K562 (cell line): Measurements from ENCODE around the gene ST6GALNAC2. TPM values are rescaled to one million over a fixed set of nuclear protein-coding genes. Genes with fewer than 3 reads are reported as not detected.

Experiments
- ADNP ChIP-seq: fragments of 200-800 bp; sonication (Bioruptor generic); IDR thresholded peaks from 2 replicates; pipeline ENCODE4 v1.6.1; 2016; ENCODE audit warnings: missing genetic modification characterization, missing compliant biosample characterization
- CEBPB ChIP-seq: fragments of 450-650 bp; IDR thresholded peaks from 2 replicates; pipeline ENCODE4 v1.6.1; 2016; ENCODE audit warnings: missing genetic modification characterization, missing compliant biosample characterization
- CEBPG ChIP-seq, 3 experiments: fragments of 200-800 bp in 1 of 3; sonication (Bioruptor generic) in 1 of 3; sonication (generic) in 1 of 3; formaldehyde crosslinking in 1 of 3; IDR thresholded peaks in 2 of 3; conservative IDR thresholded peaks in 1 of 3; 2 replicates each; pipeline versions ENCODE4 v1.6.1 to v1.8.0; 2016 to 2022; ENCODE audit warnings: missing compliant biosample characterization in 2 of 3, missing genetic modification characterization in 2 of 3, mild to moderate bottlenecking in 1 of 3, missing genetic modification reagents in 1 of 3
- CREM ChIP-seq: IDR thresholded peaks from 2 replicates; pipeline ENCODE4 v1.6.1; 2014; ENCODE audit warnings: antibody characterized with exemption, low read depth
- DPF2 ChIP-seq: fragments of 450-650 bp; IDR thresholded peaks from 2 replicates; pipeline ENCODE4 v1.6.1; 2016
- FOSL1 ChIP-seq: fragments of 200-800 bp; sonication (Bioruptor generic); conservative IDR thresholded peaks from 2 replicates; pipeline ENCODE4 v1.6.1; 2016; ENCODE audit warnings: missing genetic modification characterization, missing compliant biosample characterization
- FOXM1 ChIP-seq, 2 experiments: fragments of 450-650 bp in 1 of 2; sonication (generic) in 1 of 2; formaldehyde crosslinking in 1 of 2; IDR thresholded peaks; 2 replicates each; pipeline versions ENCODE4 v1.6.1 to v1.9.0; 2017 to 2022; ENCODE audit warnings: low read depth in 2 of 2, mild to moderate bottlenecking in 2 of 2, missing genetic modification reagents in 1 of 2, moderate library complexity in 1 of 2
- NBN ChIP-seq: fragments of 450-650 bp; IDR thresholded peaks from 2 replicates; pipeline ENCODE4 v1.6.1; 2016; ENCODE audit warnings: low read depth, mild to moderate bottlenecking
- POLR3G ChIP-seq: IDR thresholded peaks from 2 replicates; pipeline ENCODE4 v1.6.1; 2011; ENCODE audit not compliant: insufficient read length, insufficient replicate concordance; ENCODE audit errors: extremely low read depth
- RBBP5 ChIP-seq: fragments of 200-600 bp; sonication (generic); IDR thresholded peaks from 2 replicates; pipeline ENCODE4 v1.6.1; 2012; ENCODE audit warnings: borderline replicate concordance, mild to moderate bottlenecking, low read length, control low read depth, inconsistent platforms; ENCODE audit not compliant: insufficient read depth, poor library complexity, severe bottlenecking
- SIN3B ChIP-seq: fragments of 450-650 bp; IDR thresholded peaks from 2 replicates; pipeline ENCODE4 v1.6.1; 2017; ENCODE audit warnings: low read depth, mild to moderate bottlenecking, moderate library complexity
- SMARCA4 ChIP-seq: fragments of 450-650 bp; IDR thresholded peaks from 2 replicates; pipeline ENCODE4 v1.6.1; 2016
- SMARCE1 ChIP-seq: fragments of 450-650 bp; IDR thresholded peaks from 2 replicates; pipeline ENCODE4 v1.7.1; 2016; ENCODE audit warnings: mild to moderate bottlenecking
- SPI1 ChIP-seq: IDR thresholded peaks from 2 replicates; pipeline ENCODE4 v1.6.1; 2011; ENCODE audit warnings: low read depth, low read length, control low read depth, borderline replicate concordance
- TFAM ChIP-seq: fragments of 250-450 bp; sonication (Bioruptor Pico); conservative IDR thresholded peaks from 2 replicates; pipeline ENCODE4 v1.5.0; 2021; ENCODE audit warnings: mild to moderate bottlenecking, moderate library complexity
- XRCC3 ChIP-seq: fragments of 450-650 bp; IDR thresholded peaks from 2 replicates; pipeline ENCODE4 v1.6.1; 2017; ENCODE audit warnings: mild to moderate bottlenecking, moderate library complexity
- ZNF212 ChIP-seq: fragments of 450-650 bp; formaldehyde crosslinking; IDR thresholded peaks from 2 replicates; pipeline ENCODE4 v1.4.0; 2020; ENCODE audit warnings: mild to moderate bottlenecking
- ZNF644 ChIP-seq: fragments of 200-800 bp; sonication (Bioruptor generic); IDR thresholded peaks from 2 replicates; pipeline ENCODE4 v1.6.1; 2016; ENCODE audit warnings: low read depth, missing genetic modification characterization, missing compliant biosample characterization
- polyA plus RNA-seq, 8 experiments: library from polyadenylated mRNA; depleted of rRNA in 4 of 8; stranded (reverse) in 5 of 8; unstranded in 3 of 8; fragments of >200 nt; fragmentation: Nextera tagmentation in 2 of 8; fragmentation: Illumina TruSeq in 1 of 8; extraction: Ambion mirVana in 2 of 8; extraction: Trizol in 1 of 8; gene quantifications; 2 replicates each; pipeline versions ENCODE4 v1.2.1 to v1.2.3, GENCODE V29; 2011 to 2014; ENCODE audit warnings: inconsistent platforms in 1 of 8, missing spikeins in 1 of 8
- total RNA-seq, 7 experiments: library from RNA; depleted of rRNA in 6 of 7; stranded (reverse); fragments of >200 nt in 6 of 7; fragmentation: Illumina TruSeq in 2 of 7; extraction: Trizol in 2 of 7; gene quantifications; 2 replicates each; pipeline versions ENCODE4 v1.2.1 to v1.2.3, GENCODE V29; 2011 to 2021; ENCODE audit warnings: low replicate concordance in 1 of 7
- TF ChIP-seq, protein P1 (sequence below), 2 experiments: fragments of 450-650 bp in 1 of 2; sonication (generic) in 1 of 2; formaldehyde crosslinking in 1 of 2; IDR thresholded peaks in 1 of 2; conservative IDR thresholded peaks in 1 of 2; 2 replicates each; pipeline versions ENCODE4 v1.6.1 to v1.8.1; 2016 to 2023; ENCODE audit warnings: mild to moderate bottlenecking in 2 of 2, moderate library complexity in 2 of 2, inconsistent platforms in 1 of 2, missing genetic modification reagents in 1 of 2
- TF ChIP-seq, protein P2 (sequence below), 2 experiments: IDR thresholded peaks; 2 replicates each; pipeline ENCODE4 v1.6.1; 2011; ENCODE audit warnings: borderline replicate concordance in 1 of 2, control low read depth in 1 of 2, low read depth in 1 of 2, low read length in 1 of 2, mild to moderate bottlenecking in 1 of 2, mixed read lengths in 1 of 2, moderate library complexity in 1 of 2; ENCODE audit not compliant: insufficient read depth in 1 of 2, insufficient read length in 1 of 2, poor library complexity in 1 of 2, severe bottlenecking in 1 of 2; ENCODE audit errors: extremely low read depth in 1 of 2
- TF ChIP-seq, protein P3 (sequence below): sonication (generic); formaldehyde crosslinking; IDR thresholded peaks from 2 replicates; pipeline ENCODE4 v1.8.0; 2022; ENCODE audit warnings: mild to moderate bottlenecking, missing genetic modification reagents

ST6GALNAC2 gene
- total and polyA plus RNA-seq, 9 of the 15 experiments (the other 6 are each of a cell fraction or from before 2014, with no cell fraction given): 0.18 TPM; not detected in 8

DNA sequence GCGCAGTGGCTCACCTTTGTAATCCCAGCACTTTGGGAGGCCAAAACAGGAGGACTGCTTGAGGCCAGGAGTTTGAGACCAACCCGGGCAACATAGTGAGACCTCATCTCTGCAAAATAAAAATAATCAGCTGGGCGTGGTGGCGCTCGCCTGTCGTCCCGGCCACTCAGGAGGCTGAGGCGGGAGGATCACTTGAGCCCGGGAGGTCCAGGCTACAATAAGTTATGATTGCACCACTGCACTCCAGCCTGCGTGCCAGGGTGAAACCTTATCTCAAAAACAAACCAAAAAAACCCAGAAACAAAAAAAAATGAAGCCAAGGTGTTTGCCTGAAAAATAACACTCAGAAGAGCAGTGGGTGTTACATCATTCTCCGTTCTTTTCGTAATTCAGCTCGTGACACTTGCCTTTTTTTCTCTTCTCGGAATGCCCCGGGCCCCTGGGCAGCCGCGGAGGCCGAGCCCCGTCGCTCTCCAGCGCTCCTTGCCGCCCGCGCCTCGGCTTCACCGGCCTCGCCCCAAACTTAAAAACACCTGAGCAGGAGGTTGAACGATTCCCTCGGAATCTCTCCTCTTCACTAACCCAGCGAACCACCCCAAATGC lies 28.8 kb downstream of the ST6GALNAC2 start (continued):
- TF ChIP-seq SPI1 (no peak), CEBPG (CRISPR knock-in tag; IDR thresholded peaks at IDR 0.05) (0 out of 2 replicates have a peak, but pooled peaks have one; percentile 53), CEBPG (tag; conservative IDR thresholded peaks at IDR 0.05 in 1 of 2, IDR thresholded peaks at IDR 0.05 in 1 of 2) (peak; percentile 82 to 90), CEBPB (peak; percentile 78), SMARCE1 (peak; percentile 46; the same call in 1 of the 2 replicates), DPF2 (0 out of 2 replicates have a peak, but pooled peaks have one; percentile 18), NBN (0 out of 2 replicates have a peak, but pooled peaks have one; percentile 12), ADNP (tag) (0 out of 2 replicates have a peak, but pooled peaks have one; percentile 39), TFAM (CRISPR knock-in tag) (no peak), SMARCA4 (peak; percentile 50; the same call in 1 of the 2 replicates), CREM (0 out of 2 replicates have a peak, but pooled peaks have one; percentile 5), ZNF212 (CRISPR knock-in tag) (no peak), RBBP5 (peak; percentile 58), XRCC3 (no peak), ZNF644 (tag) (0 out of 2 replicates have a peak, but pooled peaks have one; percentile 16), FOXM1 (IDR thresholded peaks at IDR 0.05; ENCODE audit: low read depth) (no peak), FOXM1 (CRISPR knock-in tag; IDR thresholded peaks at IDR 0.05; ENCODE audit: low read depth) (0 out of 2 replicates have a peak, but pooled peaks have one; percentile 21), POLR3G (no peak), FOSL1 (0 out of 2 replicates have a peak, but pooled peaks have one; percentile 23), SIN3B (no peak)
- TF ChIP-seq, protein P1, sequence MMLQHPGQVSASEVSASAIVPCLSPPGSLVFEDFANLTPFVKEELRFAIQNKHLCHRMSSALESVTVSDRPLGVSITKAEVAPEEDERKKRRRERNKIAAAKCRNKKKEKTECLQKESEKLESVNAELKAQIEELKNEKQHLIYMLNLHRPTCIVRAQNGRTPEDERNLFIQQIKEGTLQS (IDR thresholded peaks at IDR 0.05): peak; percentile 76
- TF ChIP-seq, protein P1 (CRISPR knock-in tag; conservative IDR thresholded peaks at IDR 0.05): no peak
- TF ChIP-seq, protein P2, sequence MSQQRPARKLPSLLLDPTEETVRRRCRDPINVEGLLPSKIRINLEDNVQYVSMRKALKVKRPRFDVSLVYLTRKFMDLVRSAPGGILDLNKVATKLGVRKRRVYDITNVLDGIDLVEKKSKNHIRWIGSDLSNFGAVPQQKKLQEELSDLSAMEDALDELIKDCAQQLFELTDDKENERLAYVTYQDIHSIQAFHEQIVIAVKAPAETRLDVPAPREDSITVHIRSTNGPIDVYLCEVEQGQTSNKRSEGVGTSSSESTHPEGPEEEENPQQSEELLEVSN (IDR thresholded peaks at IDR 0.05; ENCODE audit: borderline replicate concordance in 1 of 2, extremely low read depth in 1 of 2, insufficient read depth in 1 of 2, insufficient read length in 1 of 2, low read depth in 1 of 2, low read length in 1 of 2, poor library complexity in 1 of 2, severe bottlenecking in 1 of 2): peak in 1 of 2 experiments; percentile 8
- TF ChIP-seq, protein P3, sequence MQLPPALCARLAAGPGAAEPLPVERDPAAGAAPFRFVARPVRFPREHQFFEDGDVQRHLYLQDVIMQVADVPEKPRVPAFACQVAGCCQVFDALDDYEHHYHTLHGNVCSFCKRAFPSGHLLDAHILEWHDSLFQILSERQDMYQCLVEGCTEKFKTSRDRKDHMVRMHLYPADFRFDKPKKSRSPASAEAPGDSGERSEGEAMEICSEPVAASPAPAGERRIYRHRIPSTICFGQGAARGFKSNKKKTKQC (CRISPR knock-in tag): no peak
